Activated CD4-positive, alpha-beta T cell treated with anti-CD3 and anti-CD28 coated beads for 48 hours (primary cell): ENCODE results near the gene CCDC68.
"Not testable (repeated sequence)": the region's sequence is repeated elsewhere in the genome, so short reads cannot be mapped to it uniquely, and the experiment has no call there.

ENCODE experiments used
- DNase-seq: peaks from one replicate; pipeline ENCODE4 v3.0.0-alpha.2; 2020

CCDC68 gene

DNA sequence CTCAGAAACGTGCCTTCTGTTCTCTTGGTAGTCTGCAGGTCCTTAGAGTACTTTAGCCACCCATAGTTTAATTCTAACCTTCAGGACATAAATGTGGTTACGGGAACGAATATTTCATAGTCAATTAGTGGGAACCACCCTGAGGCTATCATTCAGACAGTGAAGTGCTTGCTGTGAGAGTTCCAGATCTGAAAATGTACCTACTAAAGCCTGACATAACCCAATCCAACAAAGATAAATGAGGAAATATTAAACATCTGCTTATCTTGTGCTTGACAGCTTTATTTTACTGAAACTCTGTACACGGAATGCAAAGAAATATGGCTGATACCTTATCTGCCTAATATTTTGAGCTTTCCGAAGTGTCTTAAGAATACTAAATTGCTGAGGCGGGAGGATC lies 88.0 kb downstream of the CCDC68 start:
- no peak for DNase-seq

DNA sequence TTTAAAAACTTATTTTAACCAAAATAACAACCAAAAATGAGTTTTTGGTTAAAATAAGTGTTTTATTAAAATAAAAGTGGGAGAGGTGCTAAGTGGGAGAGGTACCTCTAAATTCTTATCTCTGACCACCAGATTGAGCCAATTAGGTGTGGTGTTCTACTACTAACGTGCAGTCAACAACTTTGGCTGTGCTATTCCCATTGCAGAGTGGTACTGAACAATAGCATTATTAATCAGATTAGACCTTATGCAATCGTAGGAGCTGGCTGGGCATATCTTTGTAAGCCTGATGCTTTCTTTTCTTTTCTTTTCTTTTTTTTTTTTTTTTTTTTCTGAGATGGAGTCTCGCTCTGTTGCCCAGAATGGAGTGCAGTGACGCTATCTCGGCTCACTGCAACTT lies 92.1 kb downstream of the CCDC68 start:
- DNase-seq: no peak

DNA sequence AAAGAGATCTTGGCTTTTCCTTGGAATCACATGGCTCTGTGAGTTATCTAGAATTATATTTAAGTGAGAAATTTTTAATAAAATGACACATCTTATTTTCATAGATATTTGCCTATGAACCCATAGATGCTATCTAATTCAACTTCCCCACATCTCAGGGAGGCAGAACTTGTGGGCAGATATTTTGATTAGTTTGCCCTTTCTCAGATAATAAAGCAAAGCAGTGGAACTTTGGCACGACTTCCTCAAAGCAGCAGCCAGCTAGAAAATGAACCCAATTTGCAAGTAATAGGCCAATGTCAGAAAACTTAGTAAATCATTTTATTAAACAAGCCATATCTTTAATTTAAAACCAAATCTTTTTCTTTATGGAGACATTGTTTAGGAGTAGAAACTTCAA lies 98.3 kb downstream of the CCDC68 start:
- DNase-seq: no peak

DNA sequence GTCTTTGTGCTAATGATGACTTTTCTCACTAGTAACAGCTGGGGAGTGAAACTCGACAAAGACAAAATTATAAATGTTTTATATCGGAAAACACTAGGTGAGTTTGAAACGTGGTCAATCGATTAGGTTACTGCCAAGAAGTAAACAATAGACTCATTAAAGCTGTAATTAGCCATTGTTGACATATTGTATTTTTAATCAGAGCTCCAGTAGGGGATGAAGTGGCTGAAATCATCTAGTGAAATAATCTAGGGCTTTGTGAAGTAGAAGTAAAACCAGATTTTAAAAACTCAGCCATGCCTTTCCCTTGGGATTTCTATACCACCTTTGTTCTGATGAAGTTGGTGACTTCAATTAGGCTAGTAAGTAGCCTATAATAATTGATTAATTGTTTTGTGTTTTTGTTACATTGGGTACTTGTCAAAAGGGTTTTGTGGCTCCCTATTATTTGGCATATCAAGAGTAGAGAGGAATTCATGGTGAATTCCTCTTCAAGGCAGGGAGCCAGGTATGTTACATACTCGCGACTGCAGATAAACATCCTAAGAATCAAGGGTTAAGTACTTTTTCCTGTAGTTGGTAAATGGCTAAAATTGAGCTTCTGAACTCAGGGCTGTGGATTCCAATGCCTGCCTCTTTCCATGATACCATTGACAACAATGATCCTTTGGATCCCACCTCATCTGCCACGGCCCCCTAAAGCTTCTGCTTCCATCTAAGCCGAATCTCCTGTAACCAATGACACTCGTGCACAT lies 99.4 kb downstream of the CCDC68 start:
- no peak for DNase-seq

DNA sequence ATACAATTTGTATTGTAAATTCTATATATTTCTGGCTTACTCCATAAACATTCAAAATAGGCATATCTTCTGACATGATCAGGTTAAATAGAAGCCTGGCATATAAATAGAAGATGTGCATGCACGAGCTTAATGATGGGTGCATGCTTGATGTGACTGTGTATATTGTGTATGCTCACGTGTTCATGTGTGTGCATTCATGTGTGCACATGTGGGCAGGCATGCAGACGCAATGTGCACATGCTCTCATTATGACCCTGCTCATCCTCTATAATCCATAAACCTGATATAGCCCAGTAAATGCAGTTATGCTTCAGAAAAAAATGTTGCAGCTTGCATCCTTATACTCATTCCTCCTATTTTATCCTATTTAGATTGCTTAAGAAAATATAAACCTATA lies 101.8 kb downstream of the CCDC68 start:
- DNase-seq: no peak

DNA sequence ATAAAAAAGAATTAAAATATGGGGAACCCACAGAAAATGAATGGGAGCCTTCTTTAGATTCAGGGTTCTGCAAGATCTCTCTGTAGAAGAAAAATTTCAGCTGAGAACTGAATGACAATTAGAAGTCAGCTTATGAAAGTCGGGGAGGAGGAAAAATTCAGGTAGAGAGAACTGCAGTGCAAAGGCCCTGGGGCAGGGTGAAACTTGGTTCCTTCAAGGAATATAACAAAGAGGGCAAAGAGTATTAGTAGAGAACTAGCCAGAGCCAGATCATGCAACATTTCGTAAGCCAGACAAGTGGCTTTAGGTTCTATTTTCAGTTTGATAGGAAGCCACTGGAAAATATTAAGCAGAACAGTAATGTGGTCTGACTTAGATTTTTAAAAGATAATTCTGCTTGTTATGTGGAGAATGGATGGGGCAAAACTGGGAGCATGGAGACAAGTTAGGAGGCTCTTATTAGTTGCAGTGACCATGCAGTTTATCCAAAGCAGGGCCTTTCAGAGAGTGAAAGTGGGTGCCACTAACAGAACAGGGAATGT lies 103.1 kb downstream of the CCDC68 start:
- DNase-seq: no peak

DNA sequence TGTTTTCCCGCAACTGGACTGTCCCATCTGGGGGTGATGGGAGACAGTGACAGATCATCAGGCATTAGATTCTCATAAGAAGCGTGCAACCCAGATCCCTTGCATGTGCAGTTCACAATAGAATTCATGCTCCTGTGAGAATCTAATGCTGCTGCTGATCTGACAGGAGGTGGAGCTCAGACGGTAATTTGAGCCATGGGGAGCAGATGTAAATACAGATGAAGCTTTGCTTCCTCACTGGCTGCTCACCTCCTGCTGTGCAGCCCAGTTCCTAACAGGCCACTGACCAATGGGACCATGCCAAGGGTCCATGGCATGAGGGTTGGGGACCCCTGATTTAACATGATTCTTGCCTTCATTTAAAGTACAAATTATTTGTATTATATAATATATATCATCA lies 104.2 kb downstream of the CCDC68 start:
- DNase-seq: not testable (repeated sequence)

DNA sequence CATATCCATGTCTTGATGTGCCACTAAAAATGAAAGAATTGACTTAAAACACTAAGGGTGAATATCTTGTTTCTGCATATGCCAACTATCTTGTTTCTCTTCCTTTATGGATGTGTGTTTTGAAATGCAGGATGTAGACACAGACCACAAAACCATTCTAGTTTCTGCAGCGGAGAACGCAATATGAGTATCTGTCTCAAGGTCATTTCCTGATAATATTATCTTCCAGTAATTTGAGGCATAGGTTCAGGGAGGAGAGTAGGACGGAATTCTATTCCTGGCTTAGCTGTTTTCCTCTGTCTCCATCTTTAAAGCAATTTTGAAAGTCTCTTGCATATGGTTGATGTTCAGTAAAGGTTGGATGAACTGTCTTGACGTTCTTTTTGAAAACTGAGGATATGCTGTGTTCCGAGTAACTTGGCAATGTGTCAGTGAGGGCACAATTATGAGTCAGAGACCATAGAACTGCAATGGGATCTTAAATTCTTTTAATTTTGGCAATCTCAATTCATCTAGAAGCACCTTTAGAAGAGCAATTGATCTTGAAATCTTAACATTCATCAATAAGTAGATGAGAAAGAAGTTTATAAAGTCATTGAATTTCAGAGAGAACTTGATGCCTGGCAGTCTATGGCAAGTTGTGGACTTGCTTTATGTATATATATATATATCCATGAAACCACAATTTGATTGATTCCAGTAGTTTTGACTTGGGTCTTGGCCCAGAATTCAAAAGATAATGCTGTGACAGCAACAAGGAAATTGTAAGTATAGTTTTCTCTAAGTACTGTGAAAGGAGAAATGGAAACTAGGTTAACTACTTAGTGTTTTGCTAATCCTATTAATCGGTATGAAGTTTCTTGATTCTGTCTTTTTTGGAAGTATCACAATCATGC lies 106.2 kb downstream of the CCDC68 start:
- DNase-seq: no peak
